ENCODE results near the gene AFG3L2. TPM values are rescaled to one million over a fixed set of nuclear protein-coding genes. Genes with fewer than 3 reads are reported as not detected.

Gene AFG3L2
- 40.0 and 44.1 TPM in 2 replicates for total RNA-seq

DNA sequence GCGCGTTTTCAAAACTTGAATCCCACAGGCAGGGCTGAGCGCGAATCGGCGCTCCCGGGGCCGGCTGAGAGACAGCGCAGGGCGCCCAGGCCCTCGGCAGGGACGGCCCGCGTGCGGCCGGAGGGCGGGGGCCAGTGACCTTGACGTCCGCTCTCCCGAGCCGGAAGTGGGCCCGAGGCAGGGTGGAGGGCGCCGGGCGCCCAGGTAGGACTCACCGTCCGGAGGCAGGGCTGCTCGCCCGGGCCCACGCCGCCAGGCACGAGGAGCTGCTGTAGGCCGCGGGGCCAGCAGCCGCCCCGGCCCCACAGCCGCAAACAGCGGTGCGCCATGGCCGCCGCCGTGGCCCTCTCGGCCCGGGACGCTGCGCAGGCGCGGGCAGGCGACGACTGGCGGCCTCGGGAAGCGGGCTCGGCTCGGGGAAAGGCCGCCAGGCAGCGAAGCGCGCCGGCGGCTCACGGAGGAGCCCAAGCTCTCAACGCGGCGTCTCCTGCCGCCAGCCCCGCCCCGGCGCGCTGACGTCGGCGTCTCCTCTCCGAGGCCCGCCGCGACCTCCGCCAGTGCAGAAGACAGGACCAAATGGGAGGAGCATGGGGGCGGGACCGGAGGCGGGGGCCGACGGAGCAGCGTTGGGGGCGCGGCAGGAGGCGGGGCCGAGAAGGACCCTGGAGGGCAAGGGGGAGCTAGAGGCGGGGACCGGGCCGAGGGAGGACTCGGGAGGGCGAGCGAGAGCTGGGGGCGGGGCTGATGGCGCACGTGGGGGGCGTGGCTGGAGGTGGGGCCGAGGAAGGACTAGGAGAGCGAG is at the start of gene AFG3L2:
Gene AFG3L2, minus strand, starts transcription at position 474 of the 802 bp plus-strand sequence. Its CDS starts 145 bp downstream, at position 329.

DNA sequence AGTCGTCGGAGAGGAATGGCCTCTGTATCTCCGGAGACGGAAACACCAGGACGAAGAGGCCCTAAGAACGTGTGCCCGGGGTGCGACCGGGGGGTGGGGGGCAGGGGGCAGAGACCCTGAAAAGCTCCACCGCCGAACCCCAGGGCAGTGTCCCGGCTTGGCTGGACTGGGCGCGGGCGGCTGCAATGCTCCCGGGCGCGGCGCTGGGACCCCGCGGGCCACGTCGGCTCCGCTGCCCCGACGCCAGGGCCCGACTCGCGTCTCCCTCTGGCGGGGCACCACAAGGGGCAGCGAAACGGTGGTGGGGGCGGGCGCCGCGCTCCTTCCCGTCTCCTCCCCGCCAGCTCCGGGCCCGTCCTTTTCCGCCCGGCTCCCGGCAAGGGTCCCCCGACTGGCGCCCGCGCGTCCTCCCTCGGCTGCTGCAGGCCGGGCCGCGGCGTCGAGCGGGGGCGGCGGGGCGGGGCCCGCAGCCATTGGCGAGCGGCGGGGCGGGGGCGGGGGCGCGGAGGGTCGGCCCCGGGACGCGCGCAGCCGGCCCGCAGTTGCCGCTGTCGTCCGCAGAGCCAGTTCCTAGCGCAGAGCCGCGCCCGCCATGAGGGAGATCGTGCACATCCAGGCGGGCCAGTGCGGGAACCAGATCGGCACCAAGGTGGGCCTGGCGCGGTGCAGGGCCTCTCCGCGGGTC is 69.2 kb downstream of the AFG3L2 start, which contains the start of gene TUBB6:
Gene TUBB6, plus strand, starts transcription at position 541 of the 685 bp plus-strand sequence. Its CDS starts 52 bp downstream, at position 593.

Other genes starting within 250 kb of the AFG3L2 start
- not detected in 2 replicates for gene CIDEA, start 122.9 kb downstream of the AFG3L2 start, total RNA-seq
- gene TUBB6, start 69.0 kb downstream of the AFG3L2 start, total RNA-seq: 471 and 805 TPM in 2 replicates
- 4.8 and 7.8 TPM in 2 replicates for gene PRELID3A, start 30.7 kb upstream of the AFG3L2 start, total RNA-seq

All from aortic smooth muscle cell (primary cell).